ENCODE results near the gene P2RX1.

GRCh38 chr17:3847165-3847670 is 69.0 kb downstream of the P2RX1 start:
- TF ChIP-seq CTCF (IDR thresholded peaks at IDR 0.05) (no peak), EP300 (IDR thresholded peaks at IDR 0.05) (no peak), POLR2A (IDR thresholded peaks at IDR 0.05) (no peak)
